GM19193 (cell line): ENCODE results near the gene KIAA1217.

Experiments
- POLR2A ChIP-seq: IDR thresholded peaks from 4 replicates; pipeline ENCODE4 v1.6.1; 2011; ENCODE audit not compliant: insufficient read depth, insufficient read length; ENCODE audit errors: extremely low read depth

The KIAA1217 gene

GRCh38 chr10:24597426-24597825 is 388.5 kb downstream of the KIAA1217 start:
- TF ChIP-seq POLR2A: no peak
